Right lobe of liver (tissue), 6 donors: ENCODE results near the gene SPDYA. TPM values are rescaled to one million over a fixed set of nuclear protein-coding genes. Genes with fewer than 3 reads are reported as not detected.

ENCODE experiments used
- ATAC-seq, 4 donors: fragments of 200-7000 bp; cut with Tn5 transposase; one replicate each; pipeline ENCODE4 v1.9.1; 2020; ENCODE audit warnings: mild to moderate bottlenecking in 4 of 4, moderate library complexity in 4 of 4
- DNase-seq, 3 donors: peaks; one replicate each; pipeline ENCODE4 v3.0.0-alpha.2; 2020
- H3K27ac ChIP-seq, 3 donors: fragments of 200-600 bp; one replicate each; pipeline ENCODE4 v1.8.0; 2022
- H3K27me3 ChIP-seq, 2 donors: fragments of 200-600 bp; one replicate each; pipeline ENCODE4 v1.8.0; 2022
- H3K36me3 ChIP-seq, 4 donors: fragments of 200-600 bp; sonication (generic) in 1 of 4; one replicate each; pipeline versions ENCODE4 v1.5.1 to v1.8.0; 2017 to 2022; ENCODE audit warnings: control low read depth in 1 of 4
- H3K4me1 ChIP-seq, 4 donors: fragments of 200-600 bp; sonication (generic) in 1 of 4; one replicate each; pipeline versions ENCODE4 v1.5.1 to v1.8.0; 2017 to 2022; ENCODE audit warnings: control low read depth in 1 of 4
- H3K4me3 ChIP-seq, 3 donors: fragments of 200-600 bp; one replicate each; pipeline ENCODE4 v1.8.0; 2022
- H3K9me3 ChIP-seq, 4 donors: fragments of 200-600 bp; sonication (generic) in 1 of 4; one replicate each; pipeline versions ENCODE4 v1.5.1 to v1.8.0; 2017 to 2022; ENCODE audit warnings: control low read depth in 1 of 4
- CTCF ChIP-seq, 4 donors: fragments of 200-600 bp in 3 of 4; fragments of 450-650 bp in 1 of 4; IDR thresholded peaks; one replicate each; pipeline versions ENCODE4 v1.5.1 to v1.8.0; 2016 to 2022; ENCODE audit warnings: antibody characterized with exemption in 4 of 4, mild to moderate bottlenecking in 2 of 4
- POLR2A ChIP-seq: fragments of 450-650 bp; IDR thresholded peaks from one replicate; pipeline ENCODE4 v1.6.1; 2017; ENCODE audit warnings: antibody characterized with exemption, mild to moderate bottlenecking
- WGBS: methylation state at CpG from one replicate; pipeline ENCODE4 v1.1.6; 2018; ENCODE audit warnings: low coverage, low lambda C conversion rate; ENCODE audit not compliant: insufficient coverage; ENCODE audit errors: missing lambda C conversion rate; 5-methylcytosine and 5-hydroxymethylcytosine counted together
- intact Hi-C, 2 donors: fragments of 100-400 bp; cut with DNase I; formaldehyde crosslinking; loops; one replicate each; pipeline versions ENCODE4 v1.11.2 to v1.14.1; 2022
- total RNA-seq, 6 experiments: library from RNA; depleted of rRNA in 2 of 6; stranded (reverse); fragments of >200 nt in 2 of 6; fragmentation: NEBNext Ultra II Directional in 3 of 6; extraction: Animal tissue kit (Norgen Biotek cat#: 25700) in 3 of 6; gene quantifications; one replicate each; pipeline versions ENCODE4 v1.1.0 to v1.2.4, GENCODE V29; 2016 to 2023
- donor health status: DM: no; HTN: yes; CAD: no.
- donor health status: DM: no; HTN: no; CAD: no.
- donor health status: DM: no; HTN: no; CAD: no.
- donor health status: DM: no; HTN: yes; CAD: no.
- donor health status: DM: no; HTN: yes; CAD: no.

Gene SPDYA
- total RNA-seq, 6 experiments from 2014 or later = 0.15 to 0.55 (median 0.42) TPM; not detected in 1

DNA sequence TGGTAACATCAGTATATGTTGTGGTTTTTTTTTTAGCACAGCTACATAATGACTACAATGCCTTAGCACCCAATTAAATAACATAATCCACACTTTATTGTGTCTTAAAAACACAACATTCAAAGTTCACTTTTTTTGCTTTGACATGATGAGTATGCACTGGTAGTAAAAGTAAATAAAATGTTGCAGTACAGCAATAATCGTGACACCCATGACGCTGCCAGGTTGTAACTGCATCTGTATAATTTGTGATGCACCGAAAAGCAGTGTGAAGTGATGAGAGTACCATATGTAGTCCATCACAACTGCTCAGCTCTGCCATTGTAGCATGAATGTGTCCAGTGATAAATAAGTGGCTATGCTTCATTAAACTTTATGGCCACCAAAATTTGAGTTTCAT lies 43.3 kb upstream of the SPDYA start:
- H3K4me1 ChIP-seq = peaks cover 0 to 26% (median 7%) of the 10 kb centered on the region in 4 donors
- WGBS = 34% methylated on average over 3 of the region's 3 CpGs
- no peaks in the 10 kb centered on the region for H3K36me3 ChIP-seq
- DNase-seq (no peak), ATAC-seq (no peak)
- H3K9me3 ChIP-seq = no peaks in the 10 kb centered on the region
- H3K27me3 ChIP-seq = no peaks in the 10 kb centered on the region
- no peak overlapping the region for H3K27ac ChIP-seq
- intact Hi-C loops = no loop called here
- TF ChIP-seq POLR2A = no peak
- no peak for TF ChIP-seq CTCF (IDR thresholded peaks at IDR 0.05)
- H3K4me3 ChIP-seq = no peak overlapping the region

DNA sequence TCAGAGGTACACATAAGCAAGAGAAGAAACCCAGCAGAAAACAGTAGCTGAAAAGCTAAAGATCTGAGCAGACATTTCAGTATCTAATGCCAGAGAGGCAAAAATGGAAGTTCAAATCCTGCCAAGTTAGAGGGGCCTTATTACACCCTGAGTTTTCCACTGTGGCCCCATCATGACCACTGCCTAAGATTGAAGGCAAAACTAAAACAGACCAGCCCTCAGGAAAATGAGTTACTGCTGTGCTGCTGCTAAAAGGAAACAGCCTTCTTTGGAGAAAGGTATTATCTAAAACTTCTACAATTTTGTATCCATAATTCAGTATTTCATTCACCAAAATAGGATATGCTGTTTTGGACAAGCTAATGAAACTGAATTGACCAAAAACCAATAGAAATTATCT lies 42.2 kb upstream of the SPDYA start:
- no peak for DNase-seq
- peaks cover 0 to 17% (median 6%) of the 10 kb centered on the region in 4 donors for H3K4me1 ChIP-seq

DNA sequence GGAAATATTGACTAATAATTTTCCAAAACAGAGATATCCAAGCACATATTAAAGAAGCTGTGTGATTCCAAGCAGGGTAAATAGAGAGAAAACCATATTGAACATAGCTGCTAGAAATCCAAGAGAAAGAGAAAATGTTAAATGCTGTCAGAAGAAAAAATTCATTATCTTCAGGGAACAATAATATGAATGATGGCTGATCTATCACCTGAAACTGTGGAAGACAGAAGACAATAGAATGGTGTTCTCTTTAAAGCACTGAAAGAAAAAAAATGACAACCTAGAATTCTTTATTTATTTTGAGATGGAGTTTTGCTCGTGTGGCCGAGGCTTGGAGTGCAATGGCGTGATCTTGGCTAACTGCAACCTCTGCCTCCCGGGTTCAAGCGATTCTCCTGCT lies 41.7 kb upstream of the SPDYA start:
- Histone ChIP-seq H3K27me3 (no peaks in the 10 kb centered on the region), H3K36me3 (no peaks in the 10 kb centered on the region), H3K4me1 (peaks cover 0 to 17% (median 6%) of the 10 kb centered on the region in 4 donors), H3K9me3 (no peaks in the 10 kb centered on the region), H3K27ac (no peak overlapping the region), H3K4me3 (no peak overlapping the region)
- DNase-seq (no peak), ATAC-seq (no peak)
- TF ChIP-seq CTCF (IDR thresholded peaks at IDR 0.05) (no peak), POLR2A (no peak)
- intact Hi-C loops = no loop called here
- 100% methylated on average over 2 of the region's 5 CpGs for WGBS

More for the DNA sequence above, 42.2 kb upstream of the SPDYA start:
- intact Hi-C loops = no loop called here
- TF ChIP-seq POLR2A = no peak
- TF ChIP-seq CTCF (IDR thresholded peaks at IDR 0.05) = no peak
- no peak for ATAC-seq
- Histone ChIP-seq H3K4me3 (no peak overlapping the region), H3K9me3 (no peaks in the 10 kb centered on the region), H3K27me3 (no peaks in the 10 kb centered on the region), H3K36me3 (no peaks in the 10 kb centered on the region), H3K27ac (no peak overlapping the region)

- Histone ChIP-seq H3K27ac (no peak overlapping the region), H3K27me3 (no peaks in the 10 kb centered on the region), H3K36me3 (peaks cover 0 to under 1% (median 0%) of the 10 kb centered on the region in 4 donors), H3K4me1 (peaks cover 0 to 13% (median 2%) of the 10 kb centered on the region in 4 donors), H3K4me3 (no peak overlapping the region), H3K9me3 (no peaks in the 10 kb centered on the region)
- no peak for DNase-seq
- intact Hi-C loops = no loop called here
- ATAC-seq = no peak
- TF ChIP-seq CTCF (IDR thresholded peaks at IDR 0.05) = no peak
- no peak for TF ChIP-seq POLR2A
- 88% methylated on average over 2 of the region's 2 CpGs for WGBS
These were observed 38.3 kb upstream of the SPDYA start for GRCh38 chr2:28772351-28772750.

- TF ChIP-seq CTCF (IDR thresholded peaks at IDR 0.05) = no peak
- no peak for TF ChIP-seq POLR2A
- no peak for DNase-seq
- H3K4me3 ChIP-seq = no peak overlapping the region
- no peaks in the 10 kb centered on the region for H3K27me3 ChIP-seq
- intact Hi-C loops = no loop called here
- H3K4me1 ChIP-seq = no peaks in the 10 kb centered on the region
- H3K9me3 ChIP-seq = no peaks in the 10 kb centered on the region
- ATAC-seq = no peak
- peaks cover 0 to 35% (median 12%) of the 10 kb centered on the region in 4 donors for H3K36me3 ChIP-seq
- 77% methylated on average over 4 of the region's 6 CpGs for WGBS
- no peak overlapping the region for H3K27ac ChIP-seq
These were observed 34.2 kb upstream of the SPDYA start for GRCh38 chr2:28776471-28776870.
